SK-N-SH (cell line): Measurements from ENCODE around the gene ABHD10. TPM values are rescaled to one million over a fixed set of nuclear protein-coding genes. Genes with fewer than 3 reads are reported as not detected.

Source experiments
- CTCF ChIA-PET: fragments of 300-600, 350-600 bp; formaldehyde crosslinking; extraction: SDS; loops from one replicate; lab custom pipeline; 2021; lab: Yijun Ruan, JAX
- POLR2A ChIA-PET: fragments of 350-600 bp; sonication (Branson Sonifier 250); formaldehyde crosslinking; extraction: SDS; loops from one replicate; lab custom pipeline; 2020; ENCODE audit warnings: antibody characterized with exemption, inconsistent platforms; lab: Yijun Ruan, JAX
- DNase-seq: peaks from one replicate; pipeline ENCODE4 v3.0.0; 2012
- H2AFZ ChIP-seq: fragments of 200-600 bp; sonication (generic); 2 replicates; pipeline ENCODE4 v1.8.1; 2016; ENCODE audit warnings: antibody characterized with exemption, mild to moderate bottlenecking, low read depth
- H3F3A ChIP-seq: fragments of 200-600 bp; sonication (generic); replicated peaks from 2 replicates; pipeline ENCODE3; 2016; ENCODE audit warnings: antibody characterized with exemption, mild to moderate bottlenecking; ENCODE audit not compliant: insufficient read depth
- H3K27ac ChIP-seq, 2 experiments: fragments of 200-500 bp in 1 of 2; fragments of 200-600 bp in 1 of 2; sonication (Bioruptor generic) in 1 of 2; sonication (generic), shearing (Covaris generic) in 1 of 2; 2 replicates each; pipeline versions ENCODE4 v1.5.1 to v1.6.1; 2014 to 2016; ENCODE audit warnings: low read depth in 2 of 2, inconsistent platforms in 1 of 2, low read length in 1 of 2, mild to moderate bottlenecking in 1 of 2, mixed read lengths in 1 of 2
- H3K27me3 ChIP-seq: fragments of 200-600 bp; sonication (generic), shearing (Covaris generic); 2 replicates; pipeline ENCODE4 v1.6.1; 2016; ENCODE audit warnings: mixed run types; ENCODE audit not compliant: insufficient read depth
- H3K36me3 ChIP-seq, 2 experiments: fragments of 200-500 bp in 1 of 2; fragments of 200-600 bp in 1 of 2; sonication (Bioruptor generic) in 1 of 2; sonication (generic) in 1 of 2; replicated peaks in 1 of 2; 2 replicates each; pipeline versions ENCODE3 to v1.5.1; 2014 to 2016; ENCODE audit warnings: low read length in 1 of 2, mild to moderate bottlenecking in 1 of 2; ENCODE audit not compliant: insufficient read depth in 2 of 2, control insufficient read depth in 1 of 2
- H3K4me1 ChIP-seq, 2 experiments: fragments of 200-500 bp in 1 of 2; fragments of 200-600 bp in 1 of 2; sonication (Bioruptor generic) in 1 of 2; sonication (generic), shearing (Covaris generic) in 1 of 2; 2 replicates each; pipeline versions ENCODE4 v1.5.1 to v1.6.1; 2014 to 2016; ENCODE audit warnings: low read depth in 1 of 2, low read length in 1 of 2, mixed run types in 1 of 2; ENCODE audit not compliant: insufficient read depth in 2 of 2, control insufficient read depth in 1 of 2
- H3K4me2 ChIP-seq: fragments of 200-600 bp; sonication (generic), shearing (Covaris generic); 2 replicates; pipeline ENCODE4 v1.6.1; 2017; ENCODE audit warnings: mixed run types
- H3K4me3 ChIP-seq, 2 experiments: fragments of 200-500 bp in 1 of 2; fragments of 200-600 bp in 1 of 2; sonication (Bioruptor generic) in 1 of 2; sonication (generic), shearing (Covaris generic) in 1 of 2; 2 replicates each; pipeline versions ENCODE4 v1.5.1 to v1.8.1; 2014 to 2016; ENCODE audit warnings: low read depth in 2 of 2, inconsistent platforms in 1 of 2, low read length in 1 of 2, mild to moderate bottlenecking in 1 of 2, mixed read lengths in 1 of 2, moderate library complexity in 1 of 2
- H3K79me2 ChIP-seq: fragments of 200-600 bp; sonication (generic); 2 replicates; pipeline ENCODE4 v1.8.1; 2017; ENCODE audit warnings: mild to moderate bottlenecking; ENCODE audit not compliant: insufficient read depth
- H3K9ac ChIP-seq: fragments of 200-600 bp; sonication (generic); 2 replicates; pipeline ENCODE4 v1.6.1; 2017; ENCODE audit warnings: mixed run types
- H3K9me2 ChIP-seq: fragments of 200-600 bp; sonication (generic); 2 replicates; pipeline ENCODE4 v1.6.1; 2017; ENCODE audit warnings: mixed run types
- H3K9me3 ChIP-seq: fragments of 200-600 bp; sonication (generic); 2 replicates; pipeline ENCODE4 v1.6.1; 2017; ENCODE audit warnings: mixed run types, mild to moderate bottlenecking, moderate library complexity
- H4K20me1 ChIP-seq: fragments of 200-600 bp; sonication (generic); 2 replicates; pipeline ENCODE4 v1.6.1; 2017; ENCODE audit warnings: mild to moderate bottlenecking, mixed run types; ENCODE audit not compliant: insufficient read depth
- CHD2 ChIP-seq: fragments of 150-350 bp; IDR thresholded peaks from 2 replicates; pipeline ENCODE4 v1.6.1; 2018; ENCODE audit warnings: low read length; ENCODE audit not compliant: partially characterized antibody
- FOXM1 ChIP-seq: IDR thresholded peaks from 2 replicates; pipeline ENCODE4 v1.4.0; 2012; ENCODE audit warnings: low read depth, mild to moderate bottlenecking
- GABPA ChIP-seq: IDR thresholded peaks from 2 replicates; pipeline ENCODE4 v1.4.0; 2012; ENCODE audit warnings: low read depth, mild to moderate bottlenecking
- GATA2 ChIP-seq: sonication (generic); formaldehyde crosslinking; IDR thresholded peaks from 2 replicates; pipeline ENCODE4 v1.5.0; 2020; ENCODE audit warnings: mild to moderate bottlenecking, missing genetic modification reagents
- JUND ChIP-seq: IDR thresholded peaks from 2 replicates; pipeline ENCODE4 v1.4.0; 2012
- MXI1 ChIP-seq: IDR thresholded peaks from 2 replicates; pipeline ENCODE4 v1.6.1; 2012; ENCODE audit warnings: mild to moderate bottlenecking, low read depth, low read length, improper control_type of control experiment
- NFIC ChIP-seq: IDR thresholded peaks from 2 replicates; pipeline ENCODE4 v1.4.0; 2012; ENCODE audit warnings: borderline replicate concordance
- NRF1 ChIP-seq: IDR thresholded peaks from 2 replicates; pipeline ENCODE4 v1.6.1; 2012; ENCODE audit warnings: low read depth, mild to moderate bottlenecking, low read length
- POLR2AphosphoS5 ChIP-seq: IDR thresholded peaks from 2 replicates; pipeline ENCODE4 v1.6.1; 2012; ENCODE audit warnings: low read depth, low read length
- RAD21 ChIP-seq: IDR thresholded peaks from 2 replicates; pipeline ENCODE4 v1.6.1; 2012; ENCODE audit warnings: mild to moderate bottlenecking, low read length
- RCOR1 ChIP-seq: fragments of 150-350 bp; IDR thresholded peaks from 2 replicates; pipeline ENCODE4 v1.6.1; 2017; ENCODE audit warnings: antibody characterized with exemption, low read length
- RFX5 ChIP-seq: IDR thresholded peaks from 2 replicates; pipeline ENCODE4 v1.6.1; 2012; ENCODE audit warnings: mild to moderate bottlenecking, improper control_type of control experiment, low read length
- SIN3A ChIP-seq: IDR thresholded peaks from 2 replicates; pipeline ENCODE4 v1.6.1; 2012; ENCODE audit warnings: low read depth, mild to moderate bottlenecking, low read length, moderate library complexity, borderline replicate concordance
- TCF12 ChIP-seq: IDR thresholded peaks from 2 replicates; pipeline ENCODE4 v1.4.0; 2012
- TEAD4 ChIP-seq: IDR thresholded peaks from 2 replicates; pipeline ENCODE4 v1.4.0; 2012; ENCODE audit warnings: mild to moderate bottlenecking, borderline replicate concordance; ENCODE audit not compliant: insufficient read depth
- WGBS: methylation state at CpG from one replicate; pipeline ENCODE4 v1.1.6; 2017; ENCODE audit warnings: low lambda C conversion rate; 5-methylcytosine and 5-hydroxymethylcytosine counted together
- polyA plus RNA-seq, 3 experiments: library from polyadenylated mRNA; depleted of rRNA; stranded (reverse); fragments of >200 nt; gene quantifications; 2 replicates each; pipeline ENCODE4 v1.2.3, GENCODE V29; 2012
- TF ChIP-seq, protein P1 (sequence below): IDR thresholded peaks from 2 replicates; pipeline ENCODE4; 2012
- TF ChIP-seq, protein P2 (sequence below): IDR thresholded peaks from 2 replicates; pipeline ENCODE4 v1.4.0; 2012; ENCODE audit warnings: low read depth
- TF ChIP-seq, protein P3 (sequence below): fragments of 150-350 bp; IDR thresholded peaks from 2 replicates; pipeline ENCODE4 v1.6.1; 2016; ENCODE audit warnings: mild to moderate bottlenecking, low read depth, low read length
- TF ChIP-seq, protein P4 (sequence below): fragments of 200-600 bp; sonication (generic); IDR thresholded peaks from 2 replicates; pipeline ENCODE4 v1.6.1; 2017; ENCODE audit warnings: antibody characterized with exemption, mild to moderate bottlenecking, moderate library complexity

The ABHD10 gene
- polyA plus RNA-seq, 1 of the 3 experiments (the other 2 are of a cell fraction), result 14.8 TPM

DNA sequence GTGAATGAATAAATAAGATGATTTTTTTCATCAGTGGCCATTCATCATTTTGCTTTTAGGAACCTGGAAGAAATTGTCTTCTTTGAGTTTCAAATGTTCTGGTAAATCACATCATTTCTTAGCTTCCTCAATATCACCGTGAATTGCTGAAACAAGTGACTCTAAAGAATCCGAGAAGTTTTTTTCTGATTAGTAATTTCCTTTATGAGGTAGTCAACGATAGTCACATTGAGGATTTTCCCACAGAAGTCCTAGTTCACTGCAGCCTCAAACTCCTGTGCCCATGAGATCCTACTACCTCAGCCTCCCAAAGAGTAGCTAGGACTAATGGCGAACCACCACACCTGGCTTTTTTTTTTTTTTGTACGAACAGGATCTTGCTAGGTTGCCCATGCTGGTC is 52.1 kb downstream of the ABHD10 start (continued):
- TF ChIP-seq, protein P1, sequence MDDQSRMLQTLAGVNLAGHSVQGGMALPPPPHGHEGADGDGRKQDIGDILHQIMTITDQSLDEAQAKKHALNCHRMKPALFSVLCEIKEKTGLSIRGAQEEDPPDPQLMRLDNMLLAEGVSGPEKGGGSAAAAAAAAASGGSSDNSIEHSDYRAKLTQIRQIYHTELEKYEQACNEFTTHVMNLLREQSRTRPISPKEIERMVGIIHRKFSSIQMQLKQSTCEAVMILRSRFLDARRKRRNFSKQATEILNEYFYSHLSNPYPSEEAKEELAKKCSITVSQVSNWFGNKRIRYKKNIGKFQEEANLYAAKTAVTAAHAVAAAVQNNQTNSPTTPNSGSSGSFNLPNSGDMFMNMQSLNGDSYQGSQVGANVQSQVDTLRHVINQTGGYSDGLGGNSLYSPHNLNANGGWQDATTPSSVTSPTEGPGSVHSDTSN, result no peak

DNA sequence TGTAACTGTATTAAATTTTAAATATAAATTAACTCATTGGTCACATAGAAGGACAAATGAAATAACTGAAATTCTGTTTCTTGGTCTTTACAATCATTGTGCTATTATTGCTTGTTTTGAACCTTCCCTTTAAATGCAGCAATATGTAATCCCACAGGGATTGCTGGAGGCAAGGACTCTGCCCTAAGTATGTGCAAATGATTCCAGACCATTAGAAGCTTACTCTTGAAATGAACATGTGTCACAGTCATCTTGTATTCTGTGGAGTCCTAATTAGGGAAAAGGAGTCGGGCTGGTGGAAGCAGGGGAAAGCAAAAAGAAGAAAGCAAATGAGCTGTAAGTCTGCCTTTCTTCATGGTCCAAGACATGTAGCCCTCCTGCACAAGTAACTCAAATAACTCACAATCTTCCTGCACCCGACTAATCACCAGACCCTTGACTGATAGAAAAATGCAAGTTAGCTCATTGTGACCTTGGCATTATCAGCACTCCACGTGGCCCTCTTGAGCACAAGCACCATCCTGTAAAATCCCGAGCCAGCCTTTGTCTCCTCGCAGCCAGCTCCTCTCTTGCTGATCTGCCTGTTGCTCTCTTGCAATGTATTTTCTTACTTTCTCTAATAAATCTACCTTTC is 53.4 kb downstream of the ABHD10 start:
- TF ChIP-seq TEAD4, result no peak
- no peak for TF ChIP-seq JUND
- TF ChIP-seq RAD21, result no peak
- TF ChIP-seq CHD2, result no peak
- TF ChIP-seq, protein P1, result no peak
- TF ChIP-seq, protein P2, sequence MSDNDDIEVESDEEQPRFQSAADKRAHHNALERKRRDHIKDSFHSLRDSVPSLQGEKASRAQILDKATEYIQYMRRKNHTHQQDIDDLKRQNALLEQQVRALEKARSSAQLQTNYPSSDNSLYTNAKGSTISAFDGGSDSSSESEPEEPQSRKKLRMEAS, result no peak
- TF ChIP-seq NFIC, result no peak
- TF ChIP-seq, protein P3, sequence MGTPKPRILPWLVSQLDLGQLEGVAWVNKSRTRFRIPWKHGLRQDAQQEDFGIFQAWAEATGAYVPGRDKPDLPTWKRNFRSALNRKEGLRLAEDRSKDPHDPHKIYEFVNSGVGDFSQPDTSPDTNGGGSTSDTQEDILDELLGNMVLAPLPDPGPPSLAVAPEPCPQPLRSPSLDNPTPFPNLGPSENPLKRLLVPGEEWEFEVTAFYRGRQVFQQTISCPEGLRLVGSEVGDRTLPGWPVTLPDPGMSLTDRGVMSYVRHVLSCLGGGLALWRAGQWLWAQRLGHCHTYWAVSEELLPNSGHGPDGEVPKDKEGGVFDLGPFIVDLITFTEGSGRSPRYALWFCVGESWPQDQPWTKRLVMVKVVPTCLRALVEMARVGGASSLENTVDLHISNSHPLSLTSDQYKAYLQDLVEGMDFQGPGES, result no peak
- TF ChIP-seq POLR2AphosphoS5, result no peak
- TF ChIP-seq GATA2, result no peak
- TF ChIP-seq TCF12, result no peak
- TF ChIP-seq FOXM1, result no peak
- no peak for TF ChIP-seq NRF1
- TF ChIP-seq, protein P4, sequence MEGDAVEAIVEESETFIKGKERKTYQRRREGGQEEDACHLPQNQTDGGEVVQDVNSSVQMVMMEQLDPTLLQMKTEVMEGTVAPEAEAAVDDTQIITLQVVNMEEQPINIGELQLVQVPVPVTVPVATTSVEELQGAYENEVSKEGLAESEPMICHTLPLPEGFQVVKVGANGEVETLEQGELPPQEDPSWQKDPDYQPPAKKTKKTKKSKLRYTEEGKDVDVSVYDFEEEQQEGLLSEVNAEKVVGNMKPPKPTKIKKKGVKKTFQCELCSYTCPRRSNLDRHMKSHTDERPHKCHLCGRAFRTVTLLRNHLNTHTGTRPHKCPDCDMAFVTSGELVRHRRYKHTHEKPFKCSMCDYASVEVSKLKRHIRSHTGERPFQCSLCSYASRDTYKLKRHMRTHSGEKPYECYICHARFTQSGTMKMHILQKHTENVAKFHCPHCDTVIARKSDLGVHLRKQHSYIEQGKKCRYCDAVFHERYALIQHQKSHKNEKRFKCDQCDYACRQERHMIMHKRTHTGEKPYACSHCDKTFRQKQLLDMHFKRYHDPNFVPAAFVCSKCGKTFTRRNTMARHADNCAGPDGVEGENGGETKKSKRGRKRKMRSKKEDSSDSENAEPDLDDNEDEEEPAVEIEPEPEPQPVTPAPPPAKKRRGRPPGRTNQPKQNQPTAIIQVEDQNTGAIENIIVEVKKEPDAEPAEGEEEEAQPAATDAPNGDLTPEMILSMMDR, result no peak
- no peak for TF ChIP-seq RCOR1
- TF ChIP-seq MXI1, result no peak
- TF ChIP-seq GABPA, result no peak
- TF ChIP-seq SIN3A, result no peak
- TF ChIP-seq RFX5, result no peak
- 73% methylated on average over 4 of the region's 5 CpGs for WGBS
- no peaks in the 10 kb centered on the region for H3F3A ChIP-seq
- H3K4me3 ChIP-seq, result no peak overlapping the region
- H3K9me2 ChIP-seq, result no peaks in the 10 kb centered on the region
- POLR2A ChIA-PET, result no interaction called here
- no peak for DNase-seq
- H3K9me3 ChIP-seq, result no peaks in the 10 kb centered on the region
- H3K27ac ChIP-seq, result no peak overlapping the region
- no peaks in the 10 kb centered on the region for H3K36me3 ChIP-seq
- CTCF ChIA-PET, result interaction anchor here (0.9 to 2.3 kb wide), 6 partner anchors 11 to 65 kb away, joined by 3 to 8 read pairs (median 5); no protein-coding TSS in a partner anchor
- H3K4me1 ChIP-seq, result no peaks in the 10 kb centered on the region; a peak in 1 of 4 replicates
- H2AFZ ChIP-seq, result no peak overlapping the region
- H3K4me2 ChIP-seq, result no peak overlapping the region
- H3K79me2 ChIP-seq, result no peaks in the 10 kb centered on the region
- no peak overlapping the region for H3K9ac ChIP-seq
- H4K20me1 ChIP-seq, result no peaks in the 10 kb centered on the region
- H3K27me3 ChIP-seq, result no peaks in the 10 kb centered on the region
